BJ (cell line): Measurements from ENCODE around the gene IGFBP6. TPM values are rescaled to one million over a fixed set of nuclear protein-coding genes. Genes with fewer than 3 reads are reported as not detected.

Experiments
- CTCF ChIA-PET: fragments of 350-600 bp; formaldehyde crosslinking; extraction: SDS; loops from one replicate; lab custom pipeline; 2021; ENCODE audit warnings: antibody characterized with exemption, inconsistent platforms; lab: Yijun Ruan, JAX
- POLR2A ChIA-PET: fragments of 300-600 bp; sonication (Branson Sonifier 250); formaldehyde crosslinking; extraction: SDS; loops from one replicate; lab custom pipeline; 2021; ENCODE audit warnings: antibody characterized with exemption; lab: Charles Lee
- DNase-seq: peaks from one replicate; pipeline ENCODE4 v3.0.0-alpha.2; 2011; ENCODE audit warnings: low read depth
- H3K27me3 ChIP-seq: 2 replicates; pipeline ENCODE4 v1.6.0; 2011; ENCODE audit warnings: low read length; ENCODE audit not compliant: control insufficient read depth, insufficient read depth
- H3K36me3 ChIP-seq: 2 replicates; pipeline ENCODE4 v1.5.1; 2011; ENCODE audit warnings: low read length; ENCODE audit not compliant: control insufficient read depth, insufficient read depth
- H3K4me3 ChIP-seq: 2 replicates; pipeline ENCODE4 v1.5.1; 2011; ENCODE audit warnings: low read depth, mild to moderate bottlenecking, control low read depth, low read length
- CTCF ChIP-seq: IDR thresholded peaks from 2 replicates; pipeline ENCODE4 v1.5.1; 2011; ENCODE audit warnings: low read depth, mild to moderate bottlenecking, control low read depth, inconsistent platforms, low read length, moderate library complexity; ENCODE audit not compliant: insufficient read depth
- polyA plus RNA-seq: library from polyadenylated mRNA; depleted of rRNA; stranded (reverse); fragments of >200 nt; gene quantifications from 2 replicates; pipeline ENCODE4 v1.2.3, GENCODE V29; 2011

IGFBP6 gene
- polyA plus RNA-seq, 1 experiment, result 860 TPM

- no peak overlapping the region for H3K4me3 ChIP-seq
- ChIA-PET CTCF (interaction anchor here (0.9 to 17.3 kb wide), 4 partner anchors 9 to 27 kb away, joined by 3 to 416 read pairs (median 145); partner anchors contain the start of genes IGFBP6, SOAT2, SPRYD3 and TNS2), POLR2A (no interaction called here)
- no peaks in the 10 kb centered on the region for H3K27me3 ChIP-seq
- peaks cover 14% of the 10 kb centered on the region for H3K36me3 ChIP-seq
- DNase-seq, result no peak
- no peak for TF ChIP-seq CTCF
Measured at GRCh38 chr12:53069621-53070410, 27.7 kb upstream of the IGFBP6 start.

- ChIA-PET POLR2A (no interaction called here), CTCF (interaction anchor here (0.6 to 17.3 kb wide), 7 partner anchors 8 to 198 kb away, joined by 3 to 416 read pairs (median 3); partner anchors contain the start of genes IGFBP6, SOAT2, SPRYD3 and TNS2)
- TF ChIP-seq CTCF, result no peak
- DNase-seq, result no peak
- H3K4me3 ChIP-seq, result no peak overlapping the region
- H3K36me3 ChIP-seq, result peaks cover 22% of the 10 kb centered on the region
- no peaks in the 10 kb centered on the region for H3K27me3 ChIP-seq
Measured at GRCh38 chr12:53070877-53071492, 26.5 kb upstream of the IGFBP6 start.

GRCh38 chr12:53071591-53072551 is 25.6 kb upstream of the IGFBP6 start:
- peaks cover 20% of the 10 kb centered on the region for H3K36me3 ChIP-seq
- no peak overlapping the region for H3K4me3 ChIP-seq
- peak; percentile 37 for TF ChIP-seq CTCF
- no peaks in the 10 kb centered on the region for H3K27me3 ChIP-seq
- ChIA-PET CTCF (interaction anchor here (0.6 to 17.3 kb wide), 8 partner anchors 9 to 197 kb away, joined by 3 to 416 read pairs (median 4); partner anchors contain the start of genes IGFBP6, SOAT2 and TNS2), POLR2A (interaction anchor here (0.6 kb wide), 1 partner anchor 25 kb away, joined by 3 read pairs; no protein-coding TSS in a partner anchor)
- no peak for DNase-seq

DNA sequence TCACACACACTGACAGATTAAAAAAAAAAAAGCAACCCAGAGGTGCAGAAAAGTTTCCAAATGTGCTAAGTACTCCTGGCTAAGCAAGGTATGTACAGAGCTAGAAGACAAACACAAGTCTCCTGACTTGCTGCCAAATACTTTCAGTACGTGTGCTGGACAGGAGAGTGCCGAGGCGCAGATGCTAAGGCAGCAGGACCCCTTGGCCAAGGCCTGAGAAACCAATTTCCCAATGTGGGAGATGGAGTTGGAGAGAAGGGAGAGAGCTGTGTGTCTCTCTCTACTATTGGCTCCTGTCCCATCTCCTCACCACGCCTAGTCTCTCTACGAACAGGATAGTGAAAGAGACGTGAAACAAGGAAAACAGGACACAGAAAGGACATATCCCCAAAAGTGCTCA is 23.6 kb upstream of the IGFBP6 start:
- peaks cover 20% of the 10 kb centered on the region for H3K36me3 ChIP-seq
- TF ChIP-seq CTCF, result no peak
- POLR2A ChIA-PET, result no interaction called here

More for the DNA sequence above, 23.6 kb upstream of the IGFBP6 start:
- no peaks in the 10 kb centered on the region for H3K27me3 ChIP-seq
- no peak for DNase-seq
- CTCF ChIA-PET, result interaction anchor here (2.5 to 17.3 kb wide), 3 partner anchors 11 to 24 kb away, joined by 10 to 416 read pairs (median 285); partner anchors contain the start of genes IGFBP6, SOAT2 and TNS2
- H3K4me3 ChIP-seq, result no peak overlapping the region
